Loucy (cell line): Measurements from ENCODE around the gene DAD1.

ENCODE experiments used
- CTCF ChIP-seq: fragments of 200-600 bp; sonication (generic); conservative IDR thresholded peaks from 2 replicates; pipeline ENCODE4 v1.5.1; 2014; ENCODE audit warnings: mild to moderate bottlenecking, antibody characterized with exemption, low read length
- EZH2phosphoT487 ChIP-seq: fragments of 200-600 bp; IDR thresholded peaks from 2 replicates; pipeline ENCODE4 v1.6.1; 2018; ENCODE audit warnings: antibody characterized with exemption, mild to moderate bottlenecking, moderate library complexity, borderline replicate concordance

- TF ChIP-seq CTCF: no peak
- TF ChIP-seq EZH2phosphoT487: no peak
Observed at GRCh38 chr14:22588526-22589095, 413 bp downstream of the DAD1 start.
